NCI-H345 treated with DMSO at 0.1 percent for 48 hours (cell line): ENCODE measurements around the gene APOC1.

ENCODE experiments used
- DNase-seq: peaks from one replicate; lab custom pipeline; 2025; ENCODE audit not compliant: unreplicated experiment; lab: John Stamatoyannopoulos, UW

The APOC1 gene

GRCh38 chr19:44955505-44956439 lies 41.4 kb downstream of the APOC1 start:
- no peak for DNase-seq

- DNase-seq, result no peak
These were observed 43.1 kb downstream of the APOC1 start for GRCh38 chr19:44957526-44957925.

DNA sequence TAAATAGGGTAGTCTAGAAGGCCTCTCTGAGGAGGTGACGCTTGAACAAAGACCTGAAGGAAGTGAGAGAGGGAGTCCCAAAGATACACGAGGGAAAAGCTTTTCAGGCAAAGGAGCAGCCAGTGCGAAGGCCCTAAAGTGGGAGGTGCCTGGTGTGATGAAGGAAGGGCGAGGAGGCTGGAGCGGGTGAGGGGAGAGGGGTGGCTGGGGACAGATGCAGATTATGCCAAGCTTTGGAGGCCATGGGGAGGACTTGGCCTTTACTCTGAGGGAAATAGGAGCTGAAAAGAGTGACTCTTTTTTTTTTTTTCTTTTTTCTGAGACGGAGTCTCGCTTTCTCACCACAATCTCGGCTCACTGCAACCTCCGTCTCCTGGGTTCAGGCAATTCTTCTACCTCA lies 43.7 kb downstream of the APOC1 start:
- no peak for DNase-seq

DNA sequence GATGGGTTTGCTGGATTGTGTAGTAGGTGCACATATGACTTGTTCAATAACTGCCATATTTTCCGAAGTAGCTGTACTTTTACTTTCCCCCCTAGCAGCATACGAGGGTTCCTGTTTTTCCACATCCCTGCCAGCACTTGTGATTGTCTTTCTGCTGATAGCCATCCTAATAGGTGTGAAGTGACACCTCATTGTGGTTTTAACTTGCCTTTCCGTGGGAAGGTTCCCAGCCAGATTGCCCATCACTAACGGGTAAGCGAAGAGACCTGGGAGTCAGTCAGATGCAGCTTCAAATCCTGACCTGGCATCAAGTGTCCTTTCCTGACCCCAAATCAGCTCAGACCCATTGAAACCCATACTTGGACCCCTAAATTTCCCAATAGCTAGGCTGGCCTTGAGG lies 45.3 kb downstream of the APOC1 start:
- no peak for DNase-seq

- no peak for DNase-seq
These were observed 46.7 kb downstream of the APOC1 start for GRCh38 chr19:44960906-44961728.

DNA sequence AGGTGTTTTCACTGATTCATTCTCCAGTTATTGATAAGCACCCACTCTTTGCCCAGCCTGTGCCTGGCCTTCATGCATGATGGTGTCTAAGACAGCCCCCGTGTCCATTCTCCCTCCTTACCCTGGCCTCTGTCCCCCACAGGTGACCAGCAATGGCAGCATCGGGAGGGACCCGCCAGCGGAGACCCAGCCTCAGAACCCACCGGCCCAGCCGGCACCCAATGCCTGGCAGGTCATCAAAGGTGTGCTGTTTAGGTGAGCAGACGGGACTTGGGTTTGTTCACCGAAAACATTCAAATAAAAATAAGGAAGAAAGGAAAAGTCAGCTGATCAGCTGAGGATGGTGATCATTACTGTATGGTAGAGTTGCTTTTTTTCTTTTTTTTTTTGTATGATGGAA lies 47.4 kb downstream of the APOC1 start:
- DNase-seq, result no peak

DNA sequence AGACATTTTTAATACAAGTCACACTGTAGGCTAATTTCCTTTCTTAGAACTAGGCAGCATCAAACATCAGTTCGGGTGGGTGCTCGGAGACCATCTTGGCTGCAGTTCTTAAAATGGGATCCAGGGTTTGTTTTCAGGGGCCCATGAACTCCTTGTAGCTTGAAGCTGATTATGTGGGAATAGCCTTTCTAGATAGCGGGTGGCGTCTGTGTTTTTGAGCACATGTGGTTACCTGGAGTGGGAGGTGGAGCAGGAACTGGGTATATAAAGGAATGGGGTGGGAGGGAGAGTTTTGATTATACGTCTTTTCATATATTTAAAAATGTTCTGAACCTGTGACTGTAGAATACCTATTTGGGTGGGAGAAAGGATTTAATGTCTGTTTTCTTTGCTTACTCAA lies 53.7 kb downstream of the APOC1 start:
- no peak for DNase-seq

DNA sequence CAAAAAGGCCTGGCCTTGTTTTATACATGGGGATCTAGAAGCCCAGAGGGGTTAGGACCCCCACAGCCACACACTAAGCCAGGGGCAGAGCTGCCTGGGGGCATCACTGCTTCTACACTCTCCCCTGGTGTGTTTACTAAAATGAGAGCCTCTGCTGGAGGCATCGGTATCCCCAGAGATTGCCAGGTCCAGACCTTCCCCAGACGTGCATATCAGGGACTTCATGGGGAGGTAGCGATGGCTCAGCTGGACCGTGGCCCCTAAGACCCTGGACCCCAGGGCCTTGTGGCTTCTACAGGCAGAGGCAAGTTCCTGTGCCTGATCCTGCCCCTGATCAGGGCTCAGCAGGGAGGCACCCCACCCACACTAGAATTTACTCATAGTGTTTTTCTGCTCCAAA lies 54.3 kb downstream of the APOC1 start:
- no peak for DNase-seq
